HCT116 (cell line): ENCODE data around the gene CGA. TPM values are rescaled to one million over a fixed set of nuclear protein-coding genes. Genes with fewer than 3 reads are reported as not detected.

ENCODE experiments used
- ATAC-seq: fragments of 200-7000 bp; cut with Tn5 transposase; 2 replicates; pipeline ENCODE4 v1.9.1; 2020; ENCODE audit warnings: mild to moderate bottlenecking, moderate library complexity
- BruUV-seq: library from RNA; stranded (reverse); fragments of 400-500 nt; replicated peaks from 2 replicates; lab custom pipeline; 2021; lab: Mats Ljungman, UMichigan
- CTCF ChIA-PET: fragments of 300-600 bp; sonication (Branson Sonifier 250); formaldehyde crosslinking; loops from one replicate; lab custom pipeline; 2021; ENCODE audit warnings: antibody characterized with exemption; lab: Charles Lee
- POLR2A ChIA-PET: fragments of 300-600, 350-600 bp; sonication (Branson Sonifier 250); formaldehyde crosslinking; loops from one replicate; lab custom pipeline; 2021; ENCODE audit warnings: antibody characterized with exemption; lab: Charles Lee
- RAD21 ChIA-PET, 2 experiments: fragments of 300-600 bp; sonication (Branson Sonifier 250); formaldehyde crosslinking; loops; one replicate each; lab custom pipeline; 2023; ENCODE audit warnings: low total read pairs in 2 of 2; ENCODE audit not compliant: uncharacterized antibody in 2 of 2, unreplicated experiment in 2 of 2, low non-redundant PET in 1 of 2; lab: Charles Lee
- DNase-seq: peaks from one replicate; pipeline ENCODE4 v3.0.0-alpha.2; 2010; ENCODE audit warnings: low read depth, low spot score
- H2AFZ ChIP-seq: fragments of 200-600 bp; shearing (Covaris generic), sonication (generic); 2 replicates; pipeline ENCODE4 v1.6.1; 2017; ENCODE audit warnings: low read depth, mixed run types, mixed read lengths, antibody characterized with exemption, low read length; ENCODE audit not compliant: poor library complexity, severe bottlenecking
- H3K27ac ChIP-seq: 2 replicates; pipeline ENCODE4 v1.5.1; 2012; ENCODE audit warnings: low read depth, low read length
- H3K27me3 ChIP-seq: fragments of 200-600 bp; sonication (generic); 2 replicates; pipeline ENCODE4 v1.6.1; 2016; ENCODE audit warnings: mixed run types, low read length, mixed read lengths; ENCODE audit not compliant: insufficient read depth
- H3K36me3 ChIP-seq, 2 experiments: fragments of 200-500 bp in 1 of 2; fragments of 200-600 bp in 1 of 2; sonication (Bioruptor generic) in 1 of 2; sonication (generic) in 1 of 2; 2 replicates each; pipeline versions ENCODE4 v1.5.1 to v1.6.1; 2014 to 2016; ENCODE audit warnings: low read length in 2 of 2, inconsistent platforms in 1 of 2, mixed read lengths in 1 of 2, mixed run types in 1 of 2; ENCODE audit not compliant: insufficient read depth in 2 of 2, control insufficient read depth in 1 of 2
- H3K4me1 ChIP-seq, 2 experiments: fragments of 200-600 bp in 1 of 2; sonication (generic) in 1 of 2; 2 replicates each; pipeline versions ENCODE4 v1.5.1 to v1.6.1; 2012 to 2017; ENCODE audit warnings: low read length in 2 of 2, inconsistent platforms in 1 of 2, mild to moderate bottlenecking in 1 of 2, mixed read lengths in 1 of 2, mixed run types in 1 of 2, moderate library complexity in 1 of 2; ENCODE audit not compliant: insufficient read depth in 2 of 2, control insufficient read depth in 1 of 2
- H3K4me2 ChIP-seq: fragments of 200-600 bp; sonication (generic); 2 replicates; pipeline ENCODE4 v1.6.1; 2017; ENCODE audit warnings: mixed run types, low read length, mixed read lengths
- H3K4me3 ChIP-seq, 2 experiments: fragments of 200-600 bp in 1 of 2; sonication (generic) in 1 of 2; replicated peaks in 1 of 2; 2 replicates each; pipeline ENCODE4 v1.5.1; 2011 to 2016; ENCODE audit warnings: low read length in 2 of 2, control low read depth in 1 of 2, low read depth in 1 of 2, mild to moderate bottlenecking in 1 of 2, mixed read lengths in 1 of 2, mixed run types in 1 of 2
- H3K79me2 ChIP-seq: fragments of 200-600 bp; sonication (generic); 2 replicates; pipeline ENCODE4 v1.6.1; 2017; ENCODE audit warnings: mild to moderate bottlenecking, mixed run types, low read length, moderate library complexity, mixed read lengths; ENCODE audit not compliant: insufficient read depth
- H3K9ac ChIP-seq: fragments of 200-600 bp; sonication (generic); 2 replicates; pipeline ENCODE4 v1.6.1; 2016; ENCODE audit warnings: low read length, mixed read lengths
- H3K9me2 ChIP-seq: fragments of 200-600 bp; sonication (generic), shearing (Covaris generic); 2 replicates; pipeline ENCODE4 v1.6.1; 2017; ENCODE audit warnings: mixed run types, mild to moderate bottlenecking, moderate library complexity; ENCODE audit not compliant: insufficient read depth
- H3K9me3 ChIP-seq, 2 experiments: fragments of 200-500 bp in 1 of 2; fragments of 200-600 bp in 1 of 2; sonication (Bioruptor generic) in 1 of 2; sonication (generic) in 1 of 2; 2 replicates each; pipeline ENCODE4 v1.6.1; 2014 to 2017; ENCODE audit warnings: low read length in 2 of 2, mixed read lengths in 2 of 2, inconsistent platforms in 1 of 2, low read depth in 1 of 2, mild to moderate bottlenecking in 1 of 2, mixed run types in 1 of 2, moderate library complexity in 1 of 2; ENCODE audit not compliant: control insufficient read depth in 1 of 2, insufficient read depth in 1 of 2
- H4K20me1 ChIP-seq: fragments of 200-600 bp; sonication (generic), shearing (Covaris generic); 2 replicates; pipeline ENCODE4 v1.6.1; 2017; ENCODE audit warnings: mixed run types, mild to moderate bottlenecking, moderate library complexity; ENCODE audit not compliant: insufficient read depth
- CBX3 ChIP-seq: IDR thresholded peaks from 2 replicates; pipeline ENCODE4 v1.6.1; 2012; ENCODE audit warnings: low read depth
- CEBPB ChIP-seq: IDR thresholded peaks from 2 replicates; pipeline ENCODE4 v1.6.1; 2012; ENCODE audit warnings: low read depth
- EGR1 ChIP-seq: IDR thresholded peaks from 2 replicates; pipeline ENCODE4 v1.6.1; 2012; ENCODE audit warnings: low read depth
- ELF1 ChIP-seq: IDR thresholded peaks from 2 replicates; pipeline ENCODE4 v1.6.1; 2012; ENCODE audit warnings: low read depth, borderline replicate concordance
- EZH2 ChIP-seq: fragments of 200-600 bp; sonication (generic); IDR thresholded peaks from 2 replicates; pipeline ENCODE4 v1.6.1; 2017; ENCODE audit warnings: antibody characterized with exemption, mixed run types
- EZH2phosphoT487 ChIP-seq: fragments of 200-600 bp; IDR thresholded peaks from 2 replicates; pipeline ENCODE4 v1.6.1; 2018; ENCODE audit warnings: antibody characterized with exemption, borderline replicate concordance
- FOSL1 ChIP-seq: IDR thresholded peaks from 2 replicates; pipeline ENCODE4 v1.6.1; 2012; ENCODE audit warnings: low read depth
- POLR2A ChIP-seq: IDR thresholded peaks from 2 replicates; pipeline ENCODE4 v1.7.0; 2011; ENCODE audit warnings: borderline replicate concordance; ENCODE audit not compliant: insufficient read depth, insufficient read length; ENCODE audit errors: extremely low read depth
- POLR2AphosphoS5 ChIP-seq: IDR thresholded peaks from 2 replicates; pipeline ENCODE4 v1.6.1; 2011; ENCODE audit warnings: mild to moderate bottlenecking, low read depth, low read length, moderate library complexity
- RAD21 ChIP-seq: IDR thresholded peaks from 2 replicates; pipeline ENCODE4 v1.6.1; 2012; ENCODE audit warnings: low read depth, mild to moderate bottlenecking
- SIN3A ChIP-seq: IDR thresholded peaks from 2 replicates; pipeline ENCODE4 v1.6.1; 2012; ENCODE audit warnings: low read depth
- SRF ChIP-seq: IDR thresholded peaks from 2 replicates; pipeline ENCODE4 v1.6.1; 2012; ENCODE audit warnings: low read depth
- TCF7L2 ChIP-seq: IDR thresholded peaks from 2 replicates; pipeline ENCODE4 v1.7.0; 2011; ENCODE audit warnings: borderline replicate concordance, inconsistent platforms; ENCODE audit not compliant: insufficient read depth, insufficient read length; ENCODE audit errors: extremely low read depth
- YY1 ChIP-seq: IDR thresholded peaks from 2 replicates; pipeline ENCODE4 v1.6.1; 2011; ENCODE audit warnings: low read length, low read depth, moderate library complexity, mild to moderate bottlenecking; ENCODE audit not compliant: insufficient replicate concordance; ENCODE audit errors: extremely low read depth
- ZFX ChIP-seq: fragments of 450-650 bp; IDR thresholded peaks from 2 replicates; pipeline ENCODE4 v1.6.1; 2017
- intact Hi-C: fragments of 100-400 bp; cut with micrococcal nuclease; formaldehyde crosslinking; loops from 2 replicates; pipeline ENCODE4 v1.10.0; 2022
- total RNA-seq: library from RNA; stranded (reverse); gene quantifications from one replicate; pipeline ENCODE4 v1.2.1, GENCODE V29; 2021; ENCODE audit not compliant: unreplicated experiment
- TF ChIP-seq, protein P1 (sequence below): IDR thresholded peaks from 2 replicates; pipeline ENCODE4 v1.6.1; 2011; ENCODE audit warnings: mild to moderate bottlenecking, low read length, moderate library complexity; ENCODE audit not compliant: insufficient replicate concordance; ENCODE audit errors: extremely low read depth
- TF ChIP-seq, protein P2 (sequence below): IDR thresholded peaks from 2 replicates; pipeline ENCODE4 v1.6.1; 2012
- TF ChIP-seq, protein P3 (sequence below): IDR thresholded peaks from 2 replicates; pipeline ENCODE4 v1.6.1; 2012

Gene CGA
- total RNA-seq, 1 experiment from 2014 or later, result not detected

DNA sequence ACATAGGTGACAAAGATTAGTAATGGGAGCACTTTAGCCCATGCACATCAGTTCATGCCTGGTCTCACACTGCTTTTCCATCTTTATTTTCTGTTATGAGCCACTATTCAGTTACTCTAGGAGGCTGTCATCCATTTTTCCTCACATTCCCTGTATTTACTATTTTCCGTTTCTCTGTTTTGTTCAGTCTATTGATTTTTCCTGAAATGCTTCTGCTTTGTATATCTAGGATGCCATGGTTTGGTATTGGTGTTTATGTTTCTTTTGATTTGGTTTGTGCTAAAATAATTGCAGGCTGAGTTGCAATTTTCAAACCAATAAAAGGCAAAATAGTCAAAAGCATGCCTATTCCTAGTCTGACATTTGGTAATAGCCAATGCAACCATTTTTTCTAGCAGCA is 31.6 kb upstream of the CGA start (continued):
- TF ChIP-seq ZFX (no peak), CBX3 (no peak), POLR2A (no peak), POLR2AphosphoS5 (no peak), RAD21 (no peak), YY1 (no peak), SRF (no peak)
- TF ChIP-seq, protein P1, sequence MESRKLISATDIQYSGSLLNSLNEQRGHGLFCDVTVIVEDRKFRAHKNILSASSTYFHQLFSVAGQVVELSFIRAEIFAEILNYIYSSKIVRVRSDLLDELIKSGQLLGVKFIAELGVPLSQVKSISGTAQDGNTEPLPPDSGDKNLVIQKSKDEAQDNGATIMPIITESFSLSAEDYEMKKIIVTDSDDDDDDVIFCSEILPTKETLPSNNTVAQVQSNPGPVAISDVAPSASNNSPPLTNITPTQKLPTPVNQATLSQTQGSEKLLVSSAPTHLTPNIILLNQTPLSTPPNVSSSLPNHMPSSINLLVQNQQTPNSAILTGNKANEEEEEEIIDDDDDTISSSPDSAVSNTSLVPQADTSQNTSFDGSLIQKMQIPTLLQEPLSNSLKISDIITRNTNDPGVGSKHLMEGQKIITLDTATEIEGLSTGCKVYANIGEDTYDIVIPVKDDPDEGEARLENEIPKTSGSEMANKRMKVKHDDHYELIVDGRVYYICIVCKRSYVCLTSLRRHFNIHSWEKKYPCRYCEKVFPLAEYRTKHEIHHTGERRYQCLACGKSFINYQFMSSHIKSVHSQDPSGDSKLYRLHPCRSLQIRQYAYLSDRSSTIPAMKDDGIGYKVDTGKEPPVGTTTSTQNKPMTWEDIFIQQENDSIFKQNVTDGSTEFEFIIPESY, result no peak

DNA sequence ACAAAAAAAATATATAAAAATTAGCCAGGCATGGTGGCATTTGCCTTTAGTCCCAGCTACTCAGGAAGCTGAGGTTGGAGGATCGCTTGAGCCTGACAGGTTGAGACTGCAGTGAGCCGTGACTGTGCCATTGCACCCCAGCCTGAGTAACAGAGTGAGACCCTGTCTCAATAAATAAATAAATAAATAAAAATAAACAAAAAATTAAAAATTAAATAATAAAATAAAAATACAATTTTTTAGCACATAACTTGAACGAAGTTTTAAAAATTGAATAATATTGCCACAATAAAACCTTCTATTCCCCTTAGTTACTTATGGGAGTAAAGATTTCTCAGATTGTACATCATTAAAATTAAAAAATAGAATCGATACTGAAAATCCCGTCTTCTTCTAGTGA is 29.2 kb upstream of the CGA start:
- ChIA-PET RAD21 (no interaction called here), POLR2A (no interaction called here), CTCF (no interaction called here)
- no peaks in the 10 kb centered on the region for H4K20me1 ChIP-seq
- no peaks in the 10 kb centered on the region for H3K9me2 ChIP-seq
- H3K4me2 ChIP-seq, result no peak overlapping the region
- H3K4me1 ChIP-seq, result no peaks in the 10 kb centered on the region
- DNase-seq (no peak), ATAC-seq (no peak)
- no peaks in the 10 kb centered on the region for H3K36me3 ChIP-seq
- H3K9me3 ChIP-seq, result no peaks in the 10 kb centered on the region
- intact Hi-C loops, result no loop called here
- H3K27me3 ChIP-seq, result no peaks in the 10 kb centered on the region
- H3K4me3 ChIP-seq, result no peak overlapping the region
- no peak overlapping the region for H3K9ac ChIP-seq
- no peaks in the 10 kb centered on the region for H3K79me2 ChIP-seq
- no peak overlapping the region for H2AFZ ChIP-seq
- no peak for TF ChIP-seq EZH2phosphoT487
- TF ChIP-seq POLR2A, result no peak
- TF ChIP-seq CBX3, result no peak
- TF ChIP-seq, protein P1, result no peak
- no peak for TF ChIP-seq EZH2
- TF ChIP-seq ELF1, result no peak
- no peak for TF ChIP-seq FOSL1
- no peak for TF ChIP-seq EGR1
- no peak for TF ChIP-seq RAD21
- no peak for TF ChIP-seq SIN3A
- no peak for TF ChIP-seq YY1
- TF ChIP-seq, protein P2, sequence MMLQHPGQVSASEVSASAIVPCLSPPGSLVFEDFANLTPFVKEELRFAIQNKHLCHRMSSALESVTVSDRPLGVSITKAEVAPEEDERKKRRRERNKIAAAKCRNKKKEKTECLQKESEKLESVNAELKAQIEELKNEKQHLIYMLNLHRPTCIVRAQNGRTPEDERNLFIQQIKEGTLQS, result no peak
- TF ChIP-seq TCF7L2, result no peak
- TF ChIP-seq POLR2AphosphoS5, result no peak
- TF ChIP-seq CEBPB, result no peak
- TF ChIP-seq, protein P3, sequence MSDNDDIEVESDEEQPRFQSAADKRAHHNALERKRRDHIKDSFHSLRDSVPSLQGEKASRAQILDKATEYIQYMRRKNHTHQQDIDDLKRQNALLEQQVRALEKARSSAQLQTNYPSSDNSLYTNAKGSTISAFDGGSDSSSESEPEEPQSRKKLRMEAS, result no peak
- H3K27ac ChIP-seq, result no peak overlapping the region
- BruUV-seq, result no TSS peak
